ENCODE data around the gene NCAPD2.

DNA sequence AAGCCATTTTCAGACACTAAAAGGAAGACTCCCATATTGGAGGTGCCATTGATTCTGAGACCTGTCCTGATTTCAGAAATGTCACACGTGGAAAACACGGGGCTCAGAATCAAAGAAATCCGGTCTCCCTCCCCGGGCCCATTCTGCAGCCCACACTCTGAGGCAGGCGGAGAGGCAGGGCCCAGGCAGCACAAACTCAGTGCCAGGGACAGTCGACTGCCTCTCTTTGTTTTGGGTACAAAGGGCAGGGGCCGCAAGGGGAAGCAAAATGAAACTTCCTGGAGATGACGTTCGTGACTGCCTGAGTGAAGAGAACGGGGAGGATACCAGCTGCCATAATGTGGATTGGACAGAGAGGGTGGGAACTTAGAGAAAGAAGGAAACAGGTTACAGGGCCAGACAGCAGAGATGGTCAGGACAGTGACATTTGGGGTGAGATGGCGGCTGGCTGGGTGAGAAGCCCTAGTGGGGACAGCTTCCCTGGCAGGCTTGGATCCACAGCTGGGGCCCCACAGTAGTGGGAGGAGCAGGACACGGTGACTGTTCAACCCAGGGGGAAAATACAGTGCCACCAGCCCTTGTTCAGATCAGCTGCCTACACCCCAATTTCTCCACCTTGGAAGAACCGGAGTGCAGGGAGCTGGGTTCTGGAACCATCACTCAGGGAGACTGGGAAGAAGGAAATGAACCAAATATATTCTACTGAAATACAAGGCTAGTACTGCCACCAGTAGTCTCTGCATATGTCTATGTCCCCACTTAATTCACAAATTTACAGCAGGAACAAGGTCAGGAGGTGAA is 48.5 kb downstream of the NCAPD2 start:
- TF ChIP-seq, protein P1, sequence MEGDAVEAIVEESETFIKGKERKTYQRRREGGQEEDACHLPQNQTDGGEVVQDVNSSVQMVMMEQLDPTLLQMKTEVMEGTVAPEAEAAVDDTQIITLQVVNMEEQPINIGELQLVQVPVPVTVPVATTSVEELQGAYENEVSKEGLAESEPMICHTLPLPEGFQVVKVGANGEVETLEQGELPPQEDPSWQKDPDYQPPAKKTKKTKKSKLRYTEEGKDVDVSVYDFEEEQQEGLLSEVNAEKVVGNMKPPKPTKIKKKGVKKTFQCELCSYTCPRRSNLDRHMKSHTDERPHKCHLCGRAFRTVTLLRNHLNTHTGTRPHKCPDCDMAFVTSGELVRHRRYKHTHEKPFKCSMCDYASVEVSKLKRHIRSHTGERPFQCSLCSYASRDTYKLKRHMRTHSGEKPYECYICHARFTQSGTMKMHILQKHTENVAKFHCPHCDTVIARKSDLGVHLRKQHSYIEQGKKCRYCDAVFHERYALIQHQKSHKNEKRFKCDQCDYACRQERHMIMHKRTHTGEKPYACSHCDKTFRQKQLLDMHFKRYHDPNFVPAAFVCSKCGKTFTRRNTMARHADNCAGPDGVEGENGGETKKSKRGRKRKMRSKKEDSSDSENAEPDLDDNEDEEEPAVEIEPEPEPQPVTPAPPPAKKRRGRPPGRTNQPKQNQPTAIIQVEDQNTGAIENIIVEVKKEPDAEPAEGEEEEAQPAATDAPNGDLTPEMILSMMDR (optimal IDR thresholded peaks at IDR 0.05 in 1 of 3, IDR thresholded peaks at IDR 0.05 in 1 of 3, conservative IDR thresholded peaks at IDR 0.05 in 1 of 3; ENCODE audit: extremely low read depth in 1 of 3, insufficient read depth in 2 of 3, low read length in 3 of 3), result no peak
- no peak for TF ChIP-seq EZH2 (IDR thresholded peaks at IDR 0.05; ENCODE audit: low read length)
